AG09309 (cell line): ENCODE measurements around the gene JARID2.

Source experiments
- DNase-seq: peaks from one replicate; pipeline ENCODE4 v3.0.0-alpha.2; 2010; ENCODE audit warnings: low read depth
- H3K4me3 ChIP-seq: 2 replicates; pipeline ENCODE4 v1.5.1; 2011; ENCODE audit warnings: mild to moderate bottlenecking, low read depth, low read length, moderate library complexity; ENCODE audit not compliant: control insufficient read depth
- TF ChIP-seq, protein P1 (sequence below): IDR thresholded peaks from 2 replicates; pipeline ENCODE4 v1.5.1; 2011; ENCODE audit warnings: mild to moderate bottlenecking, low read depth, low read length, inconsistent platforms; ENCODE audit not compliant: insufficient read depth, control insufficient read depth; ENCODE audit errors: missing control alignments

JARID2 gene

DNA sequence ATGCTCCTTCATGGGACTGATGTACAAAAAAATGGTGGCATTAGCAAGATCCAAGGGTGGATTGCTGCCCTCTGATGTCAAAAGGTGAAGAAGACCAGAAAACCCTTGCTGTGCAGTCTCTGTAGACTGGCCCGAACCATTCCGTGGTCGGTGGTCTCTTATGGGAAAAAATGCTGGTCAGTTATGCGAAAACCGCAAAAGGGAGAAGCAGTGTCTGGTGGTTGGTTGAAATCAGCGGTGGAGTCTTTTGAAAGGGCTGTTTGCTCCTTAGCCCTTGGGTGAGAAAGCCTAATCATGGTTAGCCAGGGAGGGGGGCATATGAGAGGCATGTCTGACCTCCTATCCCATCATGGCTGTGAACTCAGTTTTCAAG, 308.8 kb downstream of the JARID2 start:
- DNase-seq = no peak
- TF ChIP-seq, protein P1, sequence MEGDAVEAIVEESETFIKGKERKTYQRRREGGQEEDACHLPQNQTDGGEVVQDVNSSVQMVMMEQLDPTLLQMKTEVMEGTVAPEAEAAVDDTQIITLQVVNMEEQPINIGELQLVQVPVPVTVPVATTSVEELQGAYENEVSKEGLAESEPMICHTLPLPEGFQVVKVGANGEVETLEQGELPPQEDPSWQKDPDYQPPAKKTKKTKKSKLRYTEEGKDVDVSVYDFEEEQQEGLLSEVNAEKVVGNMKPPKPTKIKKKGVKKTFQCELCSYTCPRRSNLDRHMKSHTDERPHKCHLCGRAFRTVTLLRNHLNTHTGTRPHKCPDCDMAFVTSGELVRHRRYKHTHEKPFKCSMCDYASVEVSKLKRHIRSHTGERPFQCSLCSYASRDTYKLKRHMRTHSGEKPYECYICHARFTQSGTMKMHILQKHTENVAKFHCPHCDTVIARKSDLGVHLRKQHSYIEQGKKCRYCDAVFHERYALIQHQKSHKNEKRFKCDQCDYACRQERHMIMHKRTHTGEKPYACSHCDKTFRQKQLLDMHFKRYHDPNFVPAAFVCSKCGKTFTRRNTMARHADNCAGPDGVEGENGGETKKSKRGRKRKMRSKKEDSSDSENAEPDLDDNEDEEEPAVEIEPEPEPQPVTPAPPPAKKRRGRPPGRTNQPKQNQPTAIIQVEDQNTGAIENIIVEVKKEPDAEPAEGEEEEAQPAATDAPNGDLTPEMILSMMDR = no peak

DNA sequence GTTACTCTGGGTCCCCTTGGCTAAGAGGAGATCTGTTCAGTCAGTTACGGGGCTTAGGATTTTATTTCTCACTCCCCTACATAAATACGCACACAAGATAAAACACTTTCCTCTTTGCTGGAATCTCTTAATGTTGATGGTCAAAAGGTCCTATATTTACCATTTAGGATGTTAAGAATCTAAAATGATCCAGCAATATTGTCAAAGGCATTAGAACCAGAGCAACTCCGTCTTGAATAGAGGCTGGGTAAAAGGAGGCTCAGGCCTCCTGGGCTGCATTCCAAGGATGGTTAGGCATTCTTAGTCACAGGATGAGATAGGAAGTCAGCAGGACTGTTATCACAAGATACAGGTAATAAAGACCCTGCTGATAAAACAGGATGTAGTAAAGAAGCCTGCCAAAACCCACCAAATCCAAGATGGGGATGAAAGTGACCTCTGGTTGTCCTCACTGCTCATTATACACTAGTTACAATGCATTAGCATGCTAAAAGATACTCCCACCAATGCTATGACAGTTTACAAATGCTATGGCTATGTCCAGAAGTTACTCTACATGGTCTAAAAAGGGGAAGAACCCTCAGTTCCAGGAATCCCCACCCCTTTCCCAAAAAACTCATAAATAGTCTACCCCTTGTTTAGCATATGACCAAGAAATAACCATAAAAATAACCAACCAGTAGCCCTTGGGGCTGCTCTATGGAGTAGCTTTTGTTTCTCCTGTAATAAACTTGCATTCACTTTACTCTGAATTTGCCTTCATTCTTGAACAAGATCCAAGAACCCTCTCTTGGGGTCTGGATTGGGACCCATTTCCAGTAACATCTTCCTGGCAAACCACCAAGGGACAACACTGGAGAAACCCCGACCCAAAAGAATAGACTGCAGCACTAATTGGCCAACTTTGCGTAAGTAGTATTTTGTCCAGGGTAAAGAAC, 309.5 kb downstream of the JARID2 start:
- no peak for DNase-seq
- H3K4me3 ChIP-seq = no peak overlapping the region
- TF ChIP-seq, protein P1 = no peak

More for the DNA sequence above, 308.8 kb downstream of the JARID2 start:
- H3K4me3 ChIP-seq = no peak overlapping the region

DNA sequence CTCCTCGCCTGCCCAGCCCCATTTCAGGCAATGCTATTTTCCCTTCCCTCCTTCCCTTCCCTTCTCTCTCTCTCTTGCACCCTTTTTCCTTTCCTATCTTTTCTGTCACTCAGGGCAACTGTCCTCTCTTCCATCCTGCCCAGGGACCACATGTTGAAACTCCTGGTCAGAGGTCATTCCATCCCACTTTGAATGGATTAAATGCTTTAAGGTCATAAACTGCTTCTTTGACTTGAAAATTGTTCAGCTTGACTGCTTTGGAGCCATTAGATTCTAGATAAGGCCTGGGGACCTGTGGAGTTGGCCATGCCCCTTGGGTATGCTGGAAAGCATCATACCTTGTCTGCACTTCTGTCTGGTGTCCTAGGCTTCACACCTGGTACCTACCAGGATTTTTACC, 310.8 kb downstream of the JARID2 start:
- H3K4me3 ChIP-seq = no peak overlapping the region
- TF ChIP-seq, protein P1 = no peak
- no peak for DNase-seq

DNA sequence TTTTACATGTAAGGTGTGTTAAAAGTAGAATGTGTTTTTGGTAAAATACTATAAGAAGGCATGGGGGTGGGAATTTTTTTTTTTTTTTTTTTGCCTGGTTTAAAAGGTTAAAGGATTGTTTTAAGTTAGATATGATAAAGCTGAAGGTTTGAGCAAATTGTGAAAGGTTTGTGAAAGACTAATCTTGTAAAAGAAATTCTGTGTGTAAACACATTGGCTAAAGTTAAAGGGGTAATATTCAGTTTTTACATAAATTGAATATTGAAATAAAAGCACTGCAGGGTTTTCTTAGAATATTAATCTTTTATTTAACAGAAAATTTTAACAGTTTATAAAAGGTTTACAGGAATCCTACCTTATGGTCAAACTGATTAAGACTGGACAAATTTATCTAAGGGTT, 311.3 kb downstream of the JARID2 start:
- no peak overlapping the region for H3K4me3 ChIP-seq
- TF ChIP-seq, protein P1 = no peak
- no peak for DNase-seq

DNA sequence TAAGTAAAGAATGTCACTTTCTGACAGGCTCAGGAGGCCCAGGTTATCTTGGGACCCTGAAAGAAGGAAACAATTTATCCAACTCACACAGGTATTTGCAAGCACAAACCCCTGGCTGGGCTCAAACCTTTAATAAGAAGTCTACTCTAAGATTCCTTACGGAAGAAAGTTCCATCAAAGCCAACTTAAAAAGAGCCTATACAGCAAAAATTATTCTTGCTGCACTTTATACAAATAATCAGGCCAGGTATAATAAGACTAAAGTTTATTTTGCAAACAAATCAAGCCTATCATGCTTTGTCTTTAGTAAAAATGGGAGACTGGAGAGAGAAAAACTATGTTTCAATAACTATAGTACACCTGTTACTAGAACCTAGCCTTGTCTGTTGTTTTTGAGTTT, 314.8 kb downstream of the JARID2 start:
- DNase-seq = no peak
- TF ChIP-seq, protein P1 = no peak

DNA sequence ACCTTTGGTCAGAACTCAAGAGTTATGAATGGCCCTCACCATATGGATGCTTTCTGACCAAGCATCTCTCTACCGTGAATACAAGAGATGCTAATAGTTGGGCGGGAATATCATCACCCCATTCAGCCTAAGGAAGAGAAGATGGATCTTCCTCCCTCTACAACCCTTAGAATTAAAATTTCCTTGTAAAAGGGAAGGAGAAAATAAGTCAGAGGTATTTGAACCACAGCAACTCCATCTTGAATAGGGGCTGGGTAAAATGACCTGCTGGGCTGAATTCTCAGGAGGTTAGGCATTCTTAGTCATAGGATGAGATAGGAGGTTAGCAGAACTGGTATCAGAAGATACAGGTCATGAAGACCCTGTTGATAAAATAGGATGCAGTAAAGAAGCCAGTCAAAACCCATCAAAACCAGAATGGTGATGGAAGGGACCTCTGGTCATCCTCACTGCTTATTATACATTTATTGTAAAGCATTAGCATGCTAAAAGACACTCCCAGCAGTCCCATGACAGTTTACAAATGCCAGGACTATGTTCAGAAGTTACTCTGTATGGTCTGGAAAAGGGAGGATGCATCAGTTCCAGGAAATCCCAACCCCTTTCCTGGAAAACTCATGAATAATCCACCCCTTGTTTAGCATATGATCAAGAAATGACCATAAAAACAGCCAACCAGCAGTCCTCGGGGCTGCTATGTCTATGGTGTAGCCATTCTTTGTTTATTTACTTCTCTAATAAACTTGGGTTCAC, 315.8 kb downstream of the JARID2 start:
- no peak for DNase-seq
- TF ChIP-seq, protein P1 = no peak
- H3K4me3 ChIP-seq = no peak overlapping the region

More for the DNA sequence above, 314.8 kb downstream of the JARID2 start:
- H3K4me3 ChIP-seq = no peak overlapping the region
